ENCODE measurements around the gene TRPC3.

DNA sequence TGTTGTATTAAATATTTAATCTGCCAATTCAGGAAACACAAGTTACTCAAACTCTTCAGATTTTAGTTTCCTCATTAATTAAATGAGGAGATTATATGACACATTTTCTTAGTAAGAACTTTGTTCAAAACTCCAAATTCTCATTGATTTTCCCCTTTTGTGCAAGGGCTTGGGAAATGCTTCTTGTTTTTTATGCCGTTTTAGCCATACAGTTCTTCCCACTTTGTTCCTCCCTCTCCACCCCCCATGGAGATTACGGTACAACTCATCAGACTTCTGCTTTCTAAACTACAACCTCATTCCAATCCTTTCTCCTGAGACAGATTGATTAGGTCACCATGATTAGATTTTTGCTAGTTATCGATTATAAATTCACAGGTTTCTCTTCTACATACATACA lies 70.7 kb downstream of the TRPC3 start:
- TF ChIP-seq, protein P1, sequence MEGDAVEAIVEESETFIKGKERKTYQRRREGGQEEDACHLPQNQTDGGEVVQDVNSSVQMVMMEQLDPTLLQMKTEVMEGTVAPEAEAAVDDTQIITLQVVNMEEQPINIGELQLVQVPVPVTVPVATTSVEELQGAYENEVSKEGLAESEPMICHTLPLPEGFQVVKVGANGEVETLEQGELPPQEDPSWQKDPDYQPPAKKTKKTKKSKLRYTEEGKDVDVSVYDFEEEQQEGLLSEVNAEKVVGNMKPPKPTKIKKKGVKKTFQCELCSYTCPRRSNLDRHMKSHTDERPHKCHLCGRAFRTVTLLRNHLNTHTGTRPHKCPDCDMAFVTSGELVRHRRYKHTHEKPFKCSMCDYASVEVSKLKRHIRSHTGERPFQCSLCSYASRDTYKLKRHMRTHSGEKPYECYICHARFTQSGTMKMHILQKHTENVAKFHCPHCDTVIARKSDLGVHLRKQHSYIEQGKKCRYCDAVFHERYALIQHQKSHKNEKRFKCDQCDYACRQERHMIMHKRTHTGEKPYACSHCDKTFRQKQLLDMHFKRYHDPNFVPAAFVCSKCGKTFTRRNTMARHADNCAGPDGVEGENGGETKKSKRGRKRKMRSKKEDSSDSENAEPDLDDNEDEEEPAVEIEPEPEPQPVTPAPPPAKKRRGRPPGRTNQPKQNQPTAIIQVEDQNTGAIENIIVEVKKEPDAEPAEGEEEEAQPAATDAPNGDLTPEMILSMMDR (conservative IDR thresholded peaks at IDR 0.05; ENCODE audit: low read length) = no peak
- TF ChIP-seq EZH2phosphoT487 (IDR thresholded peaks at IDR 0.05; ENCODE audit: borderline replicate concordance, low read depth, low read length) = no peak

All from OCI-LY7 (cell line).